ENCODE data around the gene AHCYL2.

DNA sequence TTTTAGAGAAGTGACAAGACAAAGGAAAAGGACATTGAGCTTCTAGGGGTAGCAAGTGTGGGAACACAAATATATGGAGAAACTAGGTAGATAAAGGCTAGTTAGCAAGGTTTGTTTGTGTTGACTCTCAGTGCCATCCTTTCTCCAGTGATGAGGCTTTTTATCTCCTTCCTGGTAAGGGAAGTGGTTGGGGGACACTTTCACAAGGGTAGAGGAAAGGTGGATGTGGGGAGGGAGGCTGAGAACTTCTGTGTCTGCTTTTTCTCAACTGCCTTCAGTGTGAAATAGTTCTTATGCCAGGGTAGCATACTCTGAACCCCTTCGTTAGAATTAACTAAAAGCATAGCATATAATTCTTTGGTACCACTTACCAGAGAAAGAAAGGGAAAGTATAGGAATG lies 116.4 kb downstream of the AHCYL2 start:
- TF ChIP-seq, protein P1, sequence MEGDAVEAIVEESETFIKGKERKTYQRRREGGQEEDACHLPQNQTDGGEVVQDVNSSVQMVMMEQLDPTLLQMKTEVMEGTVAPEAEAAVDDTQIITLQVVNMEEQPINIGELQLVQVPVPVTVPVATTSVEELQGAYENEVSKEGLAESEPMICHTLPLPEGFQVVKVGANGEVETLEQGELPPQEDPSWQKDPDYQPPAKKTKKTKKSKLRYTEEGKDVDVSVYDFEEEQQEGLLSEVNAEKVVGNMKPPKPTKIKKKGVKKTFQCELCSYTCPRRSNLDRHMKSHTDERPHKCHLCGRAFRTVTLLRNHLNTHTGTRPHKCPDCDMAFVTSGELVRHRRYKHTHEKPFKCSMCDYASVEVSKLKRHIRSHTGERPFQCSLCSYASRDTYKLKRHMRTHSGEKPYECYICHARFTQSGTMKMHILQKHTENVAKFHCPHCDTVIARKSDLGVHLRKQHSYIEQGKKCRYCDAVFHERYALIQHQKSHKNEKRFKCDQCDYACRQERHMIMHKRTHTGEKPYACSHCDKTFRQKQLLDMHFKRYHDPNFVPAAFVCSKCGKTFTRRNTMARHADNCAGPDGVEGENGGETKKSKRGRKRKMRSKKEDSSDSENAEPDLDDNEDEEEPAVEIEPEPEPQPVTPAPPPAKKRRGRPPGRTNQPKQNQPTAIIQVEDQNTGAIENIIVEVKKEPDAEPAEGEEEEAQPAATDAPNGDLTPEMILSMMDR (IDR thresholded peaks at IDR 0.05 in 4 of 5, conservative IDR thresholded peaks at IDR 0.05 in 1 of 5): no peak
- TF ChIP-seq POLR2A (IDR thresholded peaks at IDR 0.05): no peak

Data from gastrocnemius medialis (tissue), 4 donors.